GM06990 (cell line): ENCODE measurements around the gene ZNF778.
A peak's percentile ranks its signal among the peaks of the same experiment; 100 is the strongest.
"Not testable (repeated sequence)": the region's sequence is repeated elsewhere in the genome, so short reads cannot be mapped to it uniquely, and the experiment has no call there.

Experiments used
- DNase-seq: peaks from one replicate; pipeline ENCODE4 v3.0.0-alpha.2; 2011; ENCODE audit not compliant: insufficient read length; ENCODE audit errors: extremely low read depth
- H3K27me3 ChIP-seq: replicated peaks from 2 replicates; pipeline ENCODE4 v1.6.0; 2011; ENCODE audit warnings: low read length; ENCODE audit not compliant: control insufficient read depth, insufficient read depth
- H3K36me3 ChIP-seq: 2 replicates; pipeline ENCODE4 v1.5.1; 2011; ENCODE audit warnings: low read length; ENCODE audit not compliant: control insufficient read depth, insufficient read depth
- H3K4me3 ChIP-seq: replicated peaks from 2 replicates; pipeline ENCODE4 v1.5.1; 2011; ENCODE audit warnings: low read depth, mild to moderate bottlenecking, control low read depth, low read length
- CTCF ChIP-seq: IDR thresholded peaks from 2 replicates; pipeline ENCODE4 v1.5.1; 2011; ENCODE audit warnings: low read length, control low read depth, mild to moderate bottlenecking, inconsistent platforms; ENCODE audit not compliant: insufficient read depth, poor library complexity, severe bottlenecking

ZNF778 gene

GRCh38 chr16:89189358-89190025 lies 28.0 kb upstream of the ZNF778 start:
- H3K4me3 ChIP-seq, result no peak overlapping the region
- no peaks in the 10 kb centered on the region for H3K36me3 ChIP-seq
- peak; percentile 15 for DNase-seq
- no peaks in the 10 kb centered on the region; the same call in 1 of the 2 replicates for H3K27me3 ChIP-seq
- TF ChIP-seq CTCF, result no peak

GRCh38 chr16:89190150-89190958 lies 27.1 kb upstream of the ZNF778 start:
- H3K4me3 ChIP-seq, result no peak overlapping the region
- no peak for TF ChIP-seq CTCF
- no peaks in the 10 kb centered on the region; the same call in 1 of the 2 replicates for H3K27me3 ChIP-seq
- peak; percentile 7 for DNase-seq
- H3K36me3 ChIP-seq, result no peaks in the 10 kb centered on the region

GRCh38 chr16:89191033-89191900 lies 26.2 kb upstream of the ZNF778 start:
- H3K4me3 ChIP-seq, result peak overlapping the region; percentile 63
- TF ChIP-seq CTCF, result no peak
- no peaks in the 10 kb centered on the region; the same call in 1 of the 2 replicates for H3K27me3 ChIP-seq
- H3K36me3 ChIP-seq, result no peaks in the 10 kb centered on the region
- DNase-seq, result peak; percentile 21

- TF ChIP-seq CTCF, result no peak
- Histone ChIP-seq H3K36me3 (no peaks in the 10 kb centered on the region), H3K4me3 (peak overlapping the region; percentile 63), H3K27me3 (no peaks in the 10 kb centered on the region; the same call in 1 of the 2 replicates)
- no peak for DNase-seq
Measured at GRCh38 chr16:89191901-89192185, 25.7 kb upstream of the ZNF778 start.

- peak; percentile 86 for DNase-seq
- not testable (repeated sequence) for H3K36me3 ChIP-seq, H3K27me3 ChIP-seq
- H3K4me3 ChIP-seq, result peak overlapping the region; percentile 63
Measured at GRCh38 chr16:89192186-89192955, 25.1 kb upstream of the ZNF778 start.
